HEK293 (cell line): ENCODE data around the gene LCNL1.

ENCODE experiments used
- CTCF ChIA-PET: fragments of 350-600 bp; formaldehyde crosslinking; extraction: SDS; loops from one replicate; lab custom pipeline; 2021; ENCODE audit warnings: antibody characterized with exemption; lab: Yijun Ruan, JAX
- POLR2A ChIA-PET: fragments of 300-600 bp; formaldehyde crosslinking; extraction: SDS; loops from one replicate; lab custom pipeline; 2020; ENCODE audit warnings: antibody characterized with exemption, inconsistent platforms; lab: Yijun Ruan, JAX
- H3K27ac ChIP-seq: fragments of 200-500 bp; sonication (Bioruptor generic); 2 replicates; pipeline ENCODE4 v1.5.1; 2014; ENCODE audit warnings: low read depth, low read length, control low read depth, inconsistent platforms; ENCODE audit errors: extremely low read depth
- H3K36me3 ChIP-seq, 2 experiments: fragments of 200-500 bp in 1 of 2; sonication (Bioruptor generic) in 1 of 2; 1 replicate in 1 of 2; 2 replicates in 1 of 2; pipeline ENCODE4 v1.5.1; 2014 to 2017; ENCODE audit warnings: inconsistent platforms in 2 of 2, low read length in 2 of 2; ENCODE audit not compliant: control insufficient read depth in 2 of 2, insufficient read depth in 1 of 2
- H3K4me1 ChIP-seq: fragments of 200-500 bp; sonication (Bioruptor generic); 2 replicates; pipeline ENCODE4 v1.5.1; 2014; ENCODE audit warnings: mild to moderate bottlenecking, low read length, inconsistent platforms; ENCODE audit not compliant: control insufficient read depth, insufficient read depth
- H3K4me3 ChIP-seq: 2 replicates; pipeline ENCODE4 v1.5.1; 2011; ENCODE audit warnings: low read depth, mild to moderate bottlenecking, control low read depth, low read length, moderate library complexity
- H3K9me3 ChIP-seq: fragments of 200-500 bp; sonication (Bioruptor generic); 2 replicates; pipeline ENCODE4 v1.5.1; 2014; ENCODE audit warnings: low read depth, low read length, inconsistent platforms; ENCODE audit not compliant: control insufficient read depth, insufficient read depth
- BCL11A ChIP-seq: fragments of 450-650 bp; formaldehyde crosslinking; IDR thresholded peaks from 2 replicates; pipeline ENCODE4 v1.5.1; 2016; ENCODE audit warnings: low read depth, missing biosample characterization, missing genetic modification characterization
- GFI1B ChIP-seq: fragments of 450-650 bp; formaldehyde crosslinking; IDR thresholded peaks from 2 replicates; pipeline ENCODE4 v1.5.1; 2016; ENCODE audit warnings: missing biosample characterization, missing genetic modification characterization
- WT1 ChIP-seq: fragments of 450-650 bp; formaldehyde crosslinking; IDR thresholded peaks from 2 replicates; pipeline ENCODE4 v1.5.1; 2016; ENCODE audit warnings: missing biosample characterization, missing genetic modification characterization
- ZIC2 ChIP-seq: fragments of 450-650 bp; formaldehyde crosslinking; IDR thresholded peaks from 2 replicates; pipeline ENCODE4 v1.5.1; 2016; ENCODE audit warnings: missing biosample characterization, missing genetic modification characterization
- ZNF114 ChIP-seq: fragments of 450-650 bp; formaldehyde crosslinking; IDR thresholded peaks from 2 replicates; pipeline ENCODE4 v1.5.0; 2017; ENCODE audit warnings: missing biosample characterization, missing genetic modification characterization
- ZNF544 ChIP-seq: fragments of 450-650 bp; formaldehyde crosslinking; IDR thresholded peaks from 2 replicates; pipeline ENCODE4 v1.5.0; 2017; ENCODE audit warnings: missing biosample characterization, missing genetic modification characterization
- ZNF560 ChIP-seq: fragments of 450-650 bp; formaldehyde crosslinking; IDR thresholded peaks from 2 replicates; pipeline ENCODE4 v1.5.1; 2017; ENCODE audit warnings: missing biosample characterization, missing genetic modification characterization, borderline replicate concordance
- ZNF600 ChIP-seq: fragments of 450-650 bp; formaldehyde crosslinking; IDR thresholded peaks from 2 replicates; pipeline ENCODE4 v1.5.1; 2016; ENCODE audit warnings: missing biosample characterization, missing genetic modification characterization
- ZNF768 ChIP-seq: fragments of 450-650 bp; formaldehyde crosslinking; IDR thresholded peaks from 2 replicates; pipeline ENCODE4 v1.5.1; 2018; ENCODE audit warnings: missing biosample characterization, mild to moderate bottlenecking, missing genetic modification characterization
- TF ChIP-seq, protein P1 (sequence below): fragments of 450-650 bp; formaldehyde crosslinking; IDR thresholded peaks from 2 replicates; pipeline ENCODE4 v1.5.1; 2016; ENCODE audit warnings: missing biosample characterization, missing genetic modification characterization

Gene LCNL1

GRCh38 chr9:136958473-136958872 is 24.3 kb upstream of the LCNL1 start:
- TF ChIP-seq, protein P1, sequence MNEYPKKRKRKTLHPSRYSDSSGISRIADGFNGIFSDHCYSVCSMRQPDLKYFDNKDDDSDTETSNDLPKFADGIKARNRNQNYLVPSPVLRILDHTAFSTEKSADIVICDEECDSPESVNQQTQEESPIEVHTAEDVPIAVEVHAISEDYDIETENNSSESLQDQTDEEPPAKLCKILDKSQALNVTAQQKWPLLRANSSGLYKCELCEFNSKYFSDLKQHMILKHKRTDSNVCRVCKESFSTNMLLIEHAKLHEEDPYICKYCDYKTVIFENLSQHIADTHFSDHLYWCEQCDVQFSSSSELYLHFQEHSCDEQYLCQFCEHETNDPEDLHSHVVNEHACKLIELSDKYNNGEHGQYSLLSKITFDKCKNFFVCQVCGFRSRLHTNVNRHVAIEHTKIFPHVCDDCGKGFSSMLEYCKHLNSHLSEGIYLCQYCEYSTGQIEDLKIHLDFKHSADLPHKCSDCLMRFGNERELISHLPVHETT (tag by site-specific recombination), result no peak
- 0 out of 2 replicates have a peak, but pooled peaks have one; percentile 49 for TF ChIP-seq ZNF600 (tag by site-specific recombination)
- TF ChIP-seq, all 188 proteins: peak for 1
- CTCF ChIA-PET, result interaction anchor here (0.6 kb wide), 1 partner anchor 13 kb away, joined by 5 read pairs; the partner anchor contains the start of gene C8G
- Histone ChIP-seq H3K4me3 (no peak overlapping the region), H3K27ac (no peak overlapping the region), H3K36me3 (no peaks in the 10 kb centered on the region), H3K4me1 (no peaks in the 10 kb centered on the region), H3K9me3 (no peaks in the 10 kb centered on the region)
- POLR2A ChIA-PET, result no interaction called here

DNA sequence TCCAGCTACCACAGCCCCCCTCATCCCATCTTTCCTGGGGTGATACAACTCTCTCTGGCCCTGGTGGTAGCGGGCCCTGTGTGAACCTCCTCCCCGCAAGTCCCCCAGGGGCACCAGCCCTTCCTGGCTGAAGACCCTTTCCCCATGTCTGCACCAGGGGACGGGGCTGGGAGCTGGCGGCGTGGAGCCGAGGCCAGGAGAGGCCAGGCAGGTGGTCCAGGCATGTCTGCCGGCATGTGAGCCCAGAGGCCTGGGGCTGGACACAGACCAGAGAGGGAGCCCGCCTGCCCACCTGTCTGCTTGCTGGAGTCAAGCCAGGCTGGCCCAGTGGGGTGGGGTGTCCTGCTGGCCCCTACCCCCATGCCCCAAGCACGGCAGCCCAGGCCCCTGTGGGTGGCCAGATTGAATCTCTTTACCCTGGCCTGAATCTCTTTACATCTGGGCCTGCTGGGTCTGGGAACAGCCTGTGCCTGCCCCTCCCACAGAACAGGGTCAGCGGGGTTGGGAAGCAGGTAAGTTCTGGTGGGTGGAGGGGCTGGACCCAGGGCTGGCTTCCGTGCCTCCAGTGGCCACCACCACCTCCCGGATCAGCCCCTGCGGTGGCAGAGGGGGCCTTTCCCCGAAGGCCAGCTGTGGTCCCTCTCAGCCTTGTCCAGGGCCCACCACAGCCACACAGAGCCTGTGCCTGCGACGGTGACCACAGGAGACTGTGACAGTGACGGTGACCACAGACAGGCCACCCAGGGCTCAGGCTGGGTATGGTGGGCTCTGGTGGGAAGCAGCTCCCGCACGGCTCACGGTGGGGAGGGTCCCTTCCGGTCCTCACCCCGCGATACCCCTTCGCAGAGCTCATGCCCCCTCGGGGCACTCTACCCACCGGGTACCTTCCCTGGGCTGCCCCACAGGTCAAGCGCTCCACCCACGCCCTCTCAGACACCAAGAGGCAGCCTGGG is 23.6 kb upstream of the LCNL1 start:
- no peaks in the 10 kb centered on the region for H3K4me1 ChIP-seq
- H3K27ac ChIP-seq, result no peak overlapping the region
- H3K36me3 ChIP-seq, result no peaks in the 10 kb centered on the region
- H3K4me3 ChIP-seq, result no peak overlapping the region
- CTCF ChIA-PET, result interaction anchor here (0.6 to 1.1 kb wide), 2 partner anchors 70 to 302 kb away, joined by 3 to 4 read pairs; no protein-coding TSS in a partner anchor
- POLR2A ChIA-PET, result no interaction called here
- no peak for TF ChIP-seq BCL11A
- no peak for TF ChIP-seq ZNF560
- peak; percentile 92 for TF ChIP-seq ZIC2 (tag by site-specific recombination)
- no peak for TF ChIP-seq ZNF114 (tag by site-specific recombination)
- no peaks in the 10 kb centered on the region for H3K9me3 ChIP-seq

DNA sequence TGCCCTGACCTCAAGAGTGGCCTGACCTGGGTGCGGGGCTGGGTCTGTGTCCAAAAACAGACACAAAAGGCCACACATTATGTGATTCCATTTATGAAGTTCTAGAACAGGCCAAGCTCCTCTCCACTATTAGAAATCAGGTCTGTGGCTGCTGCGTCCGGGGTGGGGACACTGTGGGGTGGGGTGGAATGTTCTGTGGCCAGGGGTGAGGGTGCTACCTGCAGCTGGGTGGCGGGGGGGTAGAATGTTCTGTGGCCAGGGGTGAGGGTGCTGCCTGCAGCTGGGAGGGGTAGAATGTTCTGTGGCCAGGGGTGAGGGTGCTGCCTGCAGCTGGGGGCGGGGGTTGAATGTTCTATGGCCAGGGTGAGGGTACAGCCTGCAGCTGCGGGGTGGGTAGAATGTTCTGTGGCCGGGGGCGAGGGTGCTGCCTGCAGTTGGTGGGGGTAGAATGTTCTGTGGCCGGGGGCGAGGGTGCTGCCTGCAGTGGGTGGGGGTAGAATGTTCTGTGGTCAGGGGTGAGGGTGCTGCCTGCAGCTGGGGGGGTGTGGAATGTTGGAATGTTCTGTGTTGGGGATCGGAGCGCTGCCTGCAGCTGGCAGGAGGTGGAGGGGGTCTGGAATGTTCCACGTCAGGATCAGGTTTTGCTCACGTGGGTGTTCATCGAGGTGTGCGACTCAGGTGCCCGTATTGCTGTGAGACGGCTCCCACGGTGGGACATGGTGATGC is 22.4 kb upstream of the LCNL1 start:
- no peaks in the 10 kb centered on the region for H3K36me3 ChIP-seq
- no peak for TF ChIP-seq ZNF544 (tag by site-specific recombination)
- H3K4me1 ChIP-seq, result no peaks in the 10 kb centered on the region
- ChIA-PET POLR2A (interaction anchor here (0.5 to 0.6 kb wide), 3 partner anchors 28 to 228 kb away, joined by 3 to 4 read pairs (median 3); no protein-coding TSS in a partner anchor), CTCF (interaction anchor here (0.6 to 1.1 kb wide), 2 partner anchors 68 to 301 kb away, joined by 3 to 4 read pairs; no protein-coding TSS in a partner anchor)
- H3K4me3 ChIP-seq, result no peak overlapping the region
- no peak overlapping the region for H3K27ac ChIP-seq
- no peaks in the 10 kb centered on the region for H3K9me3 ChIP-seq

- Histone ChIP-seq H3K4me3 (no peak overlapping the region), H3K9me3 (no peaks in the 10 kb centered on the region), H3K27ac (no peak overlapping the region), H3K4me1 (no peaks in the 10 kb centered on the region), H3K36me3 (no peaks in the 10 kb centered on the region)
- ChIA-PET POLR2A (interaction anchor here (0.6 to 1.6 kb wide), 2 partner anchors 27 to 31 kb away, joined by 4 read pairs; partner anchors contain the start of gene PAXX), CTCF (no interaction called here)
- no peak for TF ChIP-seq ZIC2 (tag by site-specific recombination)
- no peak for TF ChIP-seq ZNF768 (tag by site-specific recombination)
- no peak for TF ChIP-seq GFI1B
- no peak for TF ChIP-seq WT1 (tag by site-specific recombination)
Observed at GRCh38 chr9:136960938-136961275, 21.9 kb upstream of the LCNL1 start.
